HEK293 (cell line): ENCODE results near the gene NOP10.

Source experiments
- CTCF ChIA-PET: fragments of 350-600 bp; formaldehyde crosslinking; extraction: SDS; loops from one replicate; lab custom pipeline; 2021; ENCODE audit warnings: antibody characterized with exemption; lab: Yijun Ruan, JAX
- POLR2A ChIA-PET: fragments of 300-600 bp; formaldehyde crosslinking; extraction: SDS; loops from one replicate; lab custom pipeline; 2020; ENCODE audit warnings: antibody characterized with exemption, inconsistent platforms; lab: Yijun Ruan, JAX
- H3K27ac ChIP-seq: fragments of 200-500 bp; sonication (Bioruptor generic); 2 replicates; pipeline ENCODE4 v1.5.1; 2014; ENCODE audit warnings: low read depth, low read length, control low read depth, inconsistent platforms; ENCODE audit errors: extremely low read depth
- H3K36me3 ChIP-seq, 2 experiments: fragments of 200-500 bp in 1 of 2; sonication (Bioruptor generic) in 1 of 2; 1 replicate in 1 of 2; 2 replicates in 1 of 2; pipeline ENCODE4 v1.5.1; 2014 to 2017; ENCODE audit warnings: inconsistent platforms in 2 of 2, low read length in 2 of 2; ENCODE audit not compliant: control insufficient read depth in 2 of 2, insufficient read depth in 1 of 2
- H3K4me1 ChIP-seq: fragments of 200-500 bp; sonication (Bioruptor generic); 2 replicates; pipeline ENCODE4 v1.5.1; 2014; ENCODE audit warnings: mild to moderate bottlenecking, low read length, inconsistent platforms; ENCODE audit not compliant: control insufficient read depth, insufficient read depth
- H3K4me3 ChIP-seq: 2 replicates; pipeline ENCODE4 v1.5.1; 2011; ENCODE audit warnings: low read depth, mild to moderate bottlenecking, control low read depth, low read length, moderate library complexity
- H3K9me3 ChIP-seq: fragments of 200-500 bp; sonication (Bioruptor generic); 2 replicates; pipeline ENCODE4 v1.5.1; 2014; ENCODE audit warnings: low read depth, low read length, inconsistent platforms; ENCODE audit not compliant: control insufficient read depth, insufficient read depth
- GLIS1 ChIP-seq: fragments of 450-650 bp; formaldehyde crosslinking; IDR thresholded peaks from 2 replicates; pipeline ENCODE4 v1.5.1; 2016; ENCODE audit warnings: missing biosample characterization, missing genetic modification characterization
- INSM2 ChIP-seq: fragments of 450-650 bp; formaldehyde crosslinking; IDR thresholded peaks from 2 replicates; pipeline ENCODE4 v1.5.1; 2016; ENCODE audit warnings: missing biosample characterization, missing genetic modification characterization
- MZF1 ChIP-seq: fragments of 450-650 bp; formaldehyde crosslinking; IDR thresholded peaks from 2 replicates; pipeline ENCODE4 v1.5.1; 2017; ENCODE audit warnings: missing biosample characterization, missing genetic modification characterization, borderline replicate concordance
- PATZ1 ChIP-seq: fragments of 450-650 bp; formaldehyde crosslinking; IDR thresholded peaks from 2 replicates; pipeline ENCODE4 v1.5.1; 2016; ENCODE audit warnings: missing biosample characterization, missing genetic modification characterization
- SCRT1 ChIP-seq: fragments of 450-650 bp; formaldehyde crosslinking; IDR thresholded peaks from 2 replicates; pipeline ENCODE4 v1.5.1; 2016; ENCODE audit warnings: missing biosample characterization, missing genetic modification characterization, borderline replicate concordance
- TRIM28 ChIP-seq: IDR thresholded peaks from 2 replicates; pipeline ENCODE4 v1.6.1; 2011; ENCODE audit warnings: low read length, control low read depth, borderline replicate concordance
- ZEB2 ChIP-seq: fragments of 450-650 bp; formaldehyde crosslinking; IDR thresholded peaks from 2 replicates; pipeline ENCODE4 v1.5.1; 2016; ENCODE audit warnings: missing biosample characterization, missing genetic modification characterization
- ZNF114 ChIP-seq: fragments of 450-650 bp; formaldehyde crosslinking; IDR thresholded peaks from 2 replicates; pipeline ENCODE4 v1.5.0; 2017; ENCODE audit warnings: missing biosample characterization, missing genetic modification characterization
- ZNF2 ChIP-seq: fragments of 450-650 bp; formaldehyde crosslinking; IDR thresholded peaks from 2 replicates; pipeline ENCODE4 v1.5.1; 2016; ENCODE audit warnings: missing biosample characterization, missing genetic modification characterization
- ZNF221 ChIP-seq: fragments of 450-650 bp; formaldehyde crosslinking; IDR thresholded peaks from 2 replicates; pipeline ENCODE4 v1.5.1; 2017; ENCODE audit warnings: missing biosample characterization, missing genetic modification characterization, borderline replicate concordance
- ZNF223 ChIP-seq: fragments of 450-650 bp; formaldehyde crosslinking; IDR thresholded peaks from 2 replicates; pipeline ENCODE4 v1.5.1; 2016; ENCODE audit warnings: missing biosample characterization, missing genetic modification characterization
- ZNF24 ChIP-seq: fragments of 450-650 bp; formaldehyde crosslinking; IDR thresholded peaks from 2 replicates; pipeline ENCODE4 v1.5.1; 2016; ENCODE audit warnings: missing biosample characterization, missing genetic modification characterization
- ZNF266 ChIP-seq: fragments of 450-650 bp; formaldehyde crosslinking; IDR thresholded peaks from 2 replicates; pipeline ENCODE4 v1.5.1; 2016; ENCODE audit warnings: missing biosample characterization, missing genetic modification characterization, low read depth
- ZNF416 ChIP-seq: fragments of 450-650 bp; formaldehyde crosslinking; IDR thresholded peaks from 2 replicates; pipeline ENCODE4 v1.5.1; 2016; ENCODE audit warnings: missing biosample characterization, missing genetic modification characterization
- ZNF501 ChIP-seq: fragments of 450-650 bp; formaldehyde crosslinking; IDR thresholded peaks from 2 replicates; pipeline ENCODE4 v1.5.1; 2016; ENCODE audit warnings: missing biosample characterization, missing genetic modification characterization
- ZNF704 ChIP-seq: fragments of 450-650 bp; formaldehyde crosslinking; IDR thresholded peaks from 2 replicates; pipeline ENCODE4 v1.5.1; 2016; ENCODE audit warnings: missing biosample characterization, missing genetic modification characterization
- ZNF791 ChIP-seq: fragments of 450-650 bp; formaldehyde crosslinking; IDR thresholded peaks from 2 replicates; pipeline ENCODE4 v1.5.1; 2016; ENCODE audit warnings: missing biosample characterization, missing genetic modification characterization

The NOP10 gene

GRCh38 chr15:34359416-34359815 is 16.5 kb upstream of the NOP10 start (continued):
- TF ChIP-seq ZNF704 (tag by site-specific recombination) = no peak
- TF ChIP-seq TRIM28 = no peak
- TF ChIP-seq PATZ1 (tag by site-specific recombination) = no peak
- TF ChIP-seq ZNF416 = no peak
- no peak for TF ChIP-seq ZNF2 (tag by site-specific recombination)
- no peak for TF ChIP-seq ZNF501 (tag by site-specific recombination)
- TF ChIP-seq ZNF221 (tag by site-specific recombination) = no peak

GRCh38 chr15:34358948-34359347 is 16.0 kb upstream of the NOP10 start:
- peaks cover 0 to 44% of the 10 kb centered on the region in 2 experiments; a peak in 1 of 3 replicates for H3K36me3 ChIP-seq
- POLR2A ChIA-PET = interaction anchor here (1.4 kb wide), 1 partner anchor 8 kb away, joined by 6 read pairs; the partner anchor contains the start of gene LPCAT4
- no peak overlapping the region for H3K27ac ChIP-seq
- no peaks in the 10 kb centered on the region for H3K9me3 ChIP-seq
- no peaks in the 10 kb centered on the region for H3K4me1 ChIP-seq
- H3K4me3 ChIP-seq = no peak overlapping the region
- CTCF ChIA-PET = interaction anchor here (0.6 to 1.7 kb wide), 3 partner anchors 8 to 149 kb away, joined by 3 to 11 read pairs (median 7); partner anchors contain the start of genes KATNBL1 and LPCAT4
- no peak for TF ChIP-seq SCRT1
- no peak for TF ChIP-seq INSM2 (tag by site-specific recombination)
- no peak for TF ChIP-seq ZNF223
- no peak for TF ChIP-seq TRIM28
- TF ChIP-seq ZNF791 = no peak
- TF ChIP-seq MZF1 (tag by site-specific recombination) = no peak

GRCh38 chr15:34358367-34358766 is 15.4 kb upstream of the NOP10 start:
- H3K4me1 ChIP-seq = no peaks in the 10 kb centered on the region
- ChIA-PET CTCF (interaction anchor here (0.6 to 1.7 kb wide), 3 partner anchors 9 to 149 kb away, joined by 3 to 11 read pairs (median 7); partner anchors contain the start of genes KATNBL1 and LPCAT4), POLR2A (interaction anchor here (1.4 kb wide), 1 partner anchor 9 kb away, joined by 6 read pairs; the partner anchor contains the start of gene LPCAT4)
- no peak overlapping the region for H3K27ac ChIP-seq
- H3K36me3 ChIP-seq = peaks cover 0 to 38% of the 10 kb centered on the region in 2 experiments; a peak in 1 of 3 replicates
- TF ChIP-seq ZEB2 (tag by site-specific recombination) (no peak), GLIS1 (tag by site-specific recombination) (peak; percentile 33), ZNF114 (tag by site-specific recombination) (no peak), ZNF24 (no peak), ZNF266 (tag by site-specific recombination) (no peak)
- no peak overlapping the region for H3K4me3 ChIP-seq
- no peaks in the 10 kb centered on the region for H3K9me3 ChIP-seq
